HG02623 (cell line): ENCODE data around the gene SPEF2.
"Not testable (repeated sequence)": the region's sequence is repeated elsewhere in the genome, so short reads cannot be mapped to it uniquely, and the experiment has no call there.

Experiments used
- ATAC-seq: cut with Tn5 transposase; IDR thresholded peaks from one replicate; pipeline ENCODE4 v1.9.1; 2021; ENCODE audit warnings: moderate library complexity; ENCODE audit not compliant: unreplicated experiment

SPEF2 gene

DNA sequence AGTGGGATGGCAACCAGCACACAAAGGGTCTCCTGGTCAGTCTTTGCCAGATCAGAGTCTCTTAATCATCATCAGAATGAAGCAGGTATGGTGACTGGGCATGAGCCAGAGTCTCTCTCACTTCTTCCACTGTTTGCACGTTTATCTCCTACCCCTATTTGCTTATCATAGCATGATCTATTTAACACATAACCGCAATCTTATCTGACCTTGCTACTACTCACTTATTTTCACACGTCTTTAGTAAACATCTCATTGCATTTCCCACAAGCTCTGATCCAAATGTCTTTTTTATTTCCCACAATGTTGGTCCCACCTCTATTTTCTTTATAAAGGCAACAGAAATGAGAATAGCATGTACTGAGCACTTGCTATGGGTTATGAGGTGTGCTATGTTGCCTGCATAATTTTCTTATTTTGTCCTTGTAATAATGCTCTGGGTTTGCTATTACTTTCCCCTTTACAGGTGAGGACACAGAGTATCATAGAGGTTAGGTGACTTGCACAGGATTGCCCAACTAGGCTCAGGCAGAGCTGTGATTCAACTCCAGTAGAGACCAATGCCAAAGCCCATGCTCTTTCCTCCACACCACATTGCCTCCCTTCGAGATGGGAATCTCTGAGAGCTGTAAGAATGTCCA, 199.3 kb downstream of the SPEF2 start:
- ATAC-seq: no peak

DNA sequence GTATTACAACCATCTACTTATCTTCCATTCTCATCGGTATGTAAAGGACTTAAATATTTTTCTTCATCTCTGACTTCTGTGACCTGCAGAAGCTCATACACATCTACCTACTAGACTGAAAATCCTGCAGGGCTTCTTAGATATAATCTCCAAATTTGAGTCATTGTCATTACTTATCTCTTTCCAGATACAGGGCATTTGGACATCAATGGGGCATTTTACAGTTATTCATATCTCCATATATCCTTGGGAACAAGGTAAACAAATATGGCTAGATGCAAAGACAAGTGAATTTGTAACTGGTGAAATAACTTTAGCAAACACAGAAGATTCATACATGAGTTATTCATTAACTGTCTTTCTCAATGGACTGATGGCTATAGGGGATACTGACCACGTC, 201.4 kb downstream of the SPEF2 start:
- no peak for ATAC-seq

DNA sequence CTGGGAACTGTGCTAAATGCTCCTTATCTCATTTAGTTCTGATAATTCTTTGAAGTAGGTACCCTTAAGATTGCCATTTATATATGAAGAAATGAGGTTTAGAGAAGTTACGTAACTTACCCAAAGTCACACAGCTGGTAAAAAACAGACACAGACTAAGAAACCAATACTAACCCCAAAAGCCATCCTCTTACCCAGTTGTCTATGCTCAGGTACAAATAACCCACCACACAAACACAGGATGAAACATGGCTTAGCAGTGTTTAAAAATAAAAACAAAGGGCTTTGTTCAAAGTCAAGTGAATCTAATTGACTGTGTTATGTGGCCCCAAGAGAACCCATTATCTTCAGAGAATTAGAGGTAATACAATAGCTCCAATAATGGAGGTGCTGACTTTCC, 202.0 kb downstream of the SPEF2 start:
- ATAC-seq: no peak

DNA sequence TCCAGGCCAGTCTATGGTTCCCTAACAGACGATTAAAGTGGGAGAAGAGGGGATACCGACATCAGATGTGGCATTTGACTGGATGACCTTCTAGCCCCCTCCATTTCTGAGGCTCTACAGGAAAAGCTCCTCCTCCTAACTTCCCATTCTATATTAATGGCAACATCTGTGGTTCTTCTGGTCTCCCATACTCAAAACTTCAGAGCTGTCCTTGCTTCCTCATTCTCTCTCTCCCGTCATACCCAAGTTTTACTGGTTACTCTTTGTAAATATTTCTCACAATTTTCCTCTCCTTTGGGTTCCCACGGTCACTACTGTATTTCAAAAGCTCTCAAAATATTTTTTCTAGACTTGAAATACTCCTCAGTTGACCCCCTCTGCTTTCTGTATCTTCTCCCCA, 203.1 kb downstream of the SPEF2 start:
- ATAC-seq: no peak

DNA sequence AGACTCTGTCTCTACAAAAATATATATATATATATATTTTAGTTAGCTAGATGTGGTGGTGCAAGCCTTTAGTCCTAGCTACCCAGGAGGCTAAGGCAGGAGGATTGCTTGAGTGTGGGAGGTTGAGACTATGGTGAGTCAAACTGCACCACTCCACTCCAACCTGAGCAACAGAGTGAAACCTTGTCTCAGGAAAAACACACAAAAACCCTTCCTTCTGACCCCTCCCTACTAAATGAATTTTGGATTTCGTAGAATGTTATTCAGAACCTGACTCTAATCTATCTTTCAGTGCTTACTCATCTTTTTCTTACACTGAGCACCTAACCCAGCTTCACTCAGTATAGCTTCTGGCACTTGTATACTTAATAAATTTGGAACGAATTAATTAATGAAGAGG, 203.8 kb downstream of the SPEF2 start:
- ATAC-seq: no peak

DNA sequence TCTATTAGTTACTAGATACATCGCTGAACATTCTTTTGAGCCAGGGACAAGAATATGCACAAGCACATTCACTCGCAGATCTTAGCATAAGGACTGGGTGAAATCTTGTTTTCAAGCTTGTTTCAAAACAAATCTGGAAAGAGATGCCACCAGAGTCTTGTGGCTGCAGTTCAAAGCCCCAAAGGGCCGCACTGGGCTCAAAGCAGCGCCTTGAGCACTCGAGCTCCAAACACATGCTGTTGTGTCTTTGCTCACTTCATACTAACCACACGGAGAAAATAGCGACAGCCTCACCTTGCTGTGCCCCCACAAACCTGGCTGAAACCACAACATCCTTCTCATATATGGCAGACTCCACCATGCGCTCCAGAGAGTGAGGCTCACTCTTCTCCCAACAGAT, 204.8 kb downstream of the SPEF2 start:
- ATAC-seq: no peak

DNA sequence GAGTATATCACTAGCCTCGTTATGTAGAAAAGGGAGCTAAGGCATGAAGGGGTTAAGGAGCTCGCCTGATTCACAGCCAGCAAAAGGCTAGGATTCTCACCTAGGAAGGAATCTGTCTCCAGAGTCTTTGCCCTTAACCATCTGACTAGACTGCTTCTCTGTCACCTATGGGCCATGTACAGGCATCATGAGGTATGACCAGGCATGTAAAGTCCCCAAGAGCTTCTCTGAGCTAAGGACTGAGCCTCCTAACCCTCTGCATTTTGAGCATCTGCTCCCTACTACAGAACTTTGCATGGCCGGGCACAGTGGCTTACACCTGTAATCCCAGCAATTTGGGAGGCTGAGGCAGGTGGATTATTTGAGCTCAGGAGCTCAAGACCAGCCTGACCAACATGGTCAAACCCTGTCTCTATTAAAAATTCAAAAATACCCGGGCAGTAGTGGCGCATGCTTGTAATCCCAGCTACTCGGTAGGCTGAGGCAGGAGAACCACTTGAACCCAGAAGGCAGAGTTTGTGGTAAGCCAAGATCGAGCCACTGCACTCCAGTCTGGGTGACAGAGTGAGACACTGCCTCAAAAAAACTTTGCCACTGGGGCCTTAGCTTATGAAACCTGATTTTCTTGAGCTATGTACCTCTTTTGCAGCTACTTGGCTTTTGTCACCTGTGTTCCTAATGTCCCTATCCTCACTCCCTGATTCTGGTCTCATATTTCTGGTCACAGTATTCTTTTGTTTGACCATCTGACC, 205.9 kb downstream of the SPEF2 start:
- no peak for ATAC-seq

DNA sequence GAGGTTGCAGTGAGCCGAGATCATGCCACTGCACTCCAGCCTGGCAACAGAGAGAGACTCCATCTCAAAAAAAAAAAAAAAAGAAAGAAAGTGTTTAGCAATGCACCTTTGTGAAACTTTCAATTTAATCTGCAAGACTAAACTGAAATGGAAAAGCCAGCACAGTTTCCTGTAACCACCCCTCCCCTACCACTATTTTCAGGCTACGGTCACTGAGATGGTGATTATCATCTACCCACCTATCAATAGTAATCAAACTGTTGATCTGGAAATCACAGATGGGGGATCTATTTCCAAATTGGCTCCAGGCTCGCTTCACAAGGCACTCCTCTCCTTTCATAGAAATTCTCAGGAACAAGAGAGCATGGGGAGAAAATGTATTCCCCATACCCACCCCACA, 208.4 kb downstream of the SPEF2 start:
- no peak for ATAC-seq

DNA sequence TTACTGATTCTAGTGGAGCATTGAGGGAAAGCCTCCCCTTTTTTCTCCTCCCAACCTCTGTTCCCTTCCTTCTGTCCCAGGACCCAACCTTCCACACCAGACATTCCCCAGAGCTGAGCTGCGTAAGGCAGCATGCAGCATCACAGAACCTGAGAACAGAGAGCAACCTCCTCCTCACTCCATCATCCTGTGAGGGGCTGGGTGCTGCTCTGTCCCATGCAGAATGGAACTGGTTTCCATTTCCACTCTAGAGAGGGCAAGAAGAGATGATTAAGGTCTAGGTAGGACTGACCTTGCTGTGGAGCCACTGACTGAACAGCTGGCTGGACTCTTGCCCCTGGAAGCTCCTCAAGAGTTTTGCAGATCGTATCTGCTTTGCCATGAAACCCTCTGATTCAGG, 208.9 kb downstream of the SPEF2 start:
- no peak for ATAC-seq

DNA sequence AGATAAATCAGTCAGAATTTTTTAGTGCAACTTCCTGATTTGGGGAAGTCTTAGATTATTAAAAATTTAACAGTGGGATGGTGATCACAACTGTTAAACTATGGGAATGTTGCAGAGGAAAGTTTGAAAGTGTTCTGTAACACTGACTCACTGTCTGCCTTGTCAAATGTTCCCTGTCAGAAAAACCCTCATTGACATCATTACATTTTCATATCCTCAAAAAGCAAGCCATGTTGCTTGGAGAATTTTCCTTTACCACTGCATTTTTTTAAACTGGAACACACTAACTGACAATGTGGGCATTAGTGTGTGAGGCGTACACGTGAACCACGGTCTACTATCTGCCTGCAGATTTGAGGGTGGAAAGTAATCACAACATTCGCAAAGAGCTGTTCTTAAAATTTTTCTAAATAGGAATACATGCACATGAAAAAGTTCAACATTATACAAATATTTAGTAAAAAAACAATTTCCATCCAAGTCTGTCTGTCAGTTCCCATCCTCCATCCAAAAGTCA, 210.5 kb downstream of the SPEF2 start:
- ATAC-seq: no peak

DNA sequence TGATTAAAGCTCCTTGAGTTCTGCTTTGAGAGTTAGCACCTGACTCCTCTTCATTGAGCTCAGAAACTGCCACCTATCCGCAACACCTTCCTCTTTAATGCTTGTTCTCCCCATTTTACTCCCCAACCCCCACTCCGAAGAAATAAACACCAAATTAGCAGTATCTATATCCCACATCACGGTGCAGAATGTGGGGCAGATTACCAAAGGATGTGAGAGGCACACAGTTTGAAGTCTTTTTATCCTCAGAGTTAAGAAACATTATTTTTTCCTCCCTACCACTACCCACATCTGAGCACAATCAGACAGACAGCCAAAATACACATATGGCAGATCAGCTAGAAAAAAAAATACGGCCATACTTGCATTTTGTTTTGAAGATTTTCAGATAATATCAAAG, 212.9 kb downstream of the SPEF2 start:
- ATAC-seq: no peak

DNA sequence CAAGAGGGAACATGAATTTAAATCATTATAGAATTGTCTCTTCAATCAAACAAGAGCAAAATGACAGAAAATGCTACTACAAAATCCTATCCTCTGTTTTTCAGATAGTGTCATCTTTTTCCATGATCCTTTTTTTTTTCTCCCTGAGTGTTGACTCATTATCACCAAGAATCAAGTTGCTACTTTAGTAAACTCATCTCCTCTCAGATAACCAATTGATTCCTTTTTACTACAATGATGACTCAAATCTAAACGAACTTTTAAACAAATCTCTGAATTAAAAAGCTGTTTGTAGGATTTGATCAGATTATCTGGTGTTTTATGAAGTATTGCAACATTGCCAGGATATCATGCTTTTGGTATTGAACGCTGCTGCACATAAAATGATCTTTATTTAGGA, 215.1 kb downstream of the SPEF2 start:
- ATAC-seq: no peak

DNA sequence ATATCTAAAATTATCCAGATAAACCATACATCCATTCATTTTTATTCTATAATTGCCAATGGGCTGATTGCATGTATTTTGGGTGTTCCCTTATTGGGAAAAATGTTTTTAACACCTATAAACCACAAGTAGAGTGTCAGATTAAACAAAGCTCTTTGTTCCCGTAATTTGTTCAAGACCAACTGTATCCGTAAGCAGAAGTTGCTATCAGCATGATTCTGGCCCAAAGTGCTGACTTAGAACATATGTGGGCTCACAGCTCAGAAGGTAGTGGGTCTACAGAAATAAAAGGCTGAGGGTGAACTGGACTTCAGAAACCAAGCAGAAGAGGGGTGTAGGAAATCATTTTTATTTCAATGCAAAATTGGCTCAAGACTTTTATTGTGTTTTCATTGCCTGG, 215.6 kb downstream of the SPEF2 start:
- no peak for ATAC-seq

DNA sequence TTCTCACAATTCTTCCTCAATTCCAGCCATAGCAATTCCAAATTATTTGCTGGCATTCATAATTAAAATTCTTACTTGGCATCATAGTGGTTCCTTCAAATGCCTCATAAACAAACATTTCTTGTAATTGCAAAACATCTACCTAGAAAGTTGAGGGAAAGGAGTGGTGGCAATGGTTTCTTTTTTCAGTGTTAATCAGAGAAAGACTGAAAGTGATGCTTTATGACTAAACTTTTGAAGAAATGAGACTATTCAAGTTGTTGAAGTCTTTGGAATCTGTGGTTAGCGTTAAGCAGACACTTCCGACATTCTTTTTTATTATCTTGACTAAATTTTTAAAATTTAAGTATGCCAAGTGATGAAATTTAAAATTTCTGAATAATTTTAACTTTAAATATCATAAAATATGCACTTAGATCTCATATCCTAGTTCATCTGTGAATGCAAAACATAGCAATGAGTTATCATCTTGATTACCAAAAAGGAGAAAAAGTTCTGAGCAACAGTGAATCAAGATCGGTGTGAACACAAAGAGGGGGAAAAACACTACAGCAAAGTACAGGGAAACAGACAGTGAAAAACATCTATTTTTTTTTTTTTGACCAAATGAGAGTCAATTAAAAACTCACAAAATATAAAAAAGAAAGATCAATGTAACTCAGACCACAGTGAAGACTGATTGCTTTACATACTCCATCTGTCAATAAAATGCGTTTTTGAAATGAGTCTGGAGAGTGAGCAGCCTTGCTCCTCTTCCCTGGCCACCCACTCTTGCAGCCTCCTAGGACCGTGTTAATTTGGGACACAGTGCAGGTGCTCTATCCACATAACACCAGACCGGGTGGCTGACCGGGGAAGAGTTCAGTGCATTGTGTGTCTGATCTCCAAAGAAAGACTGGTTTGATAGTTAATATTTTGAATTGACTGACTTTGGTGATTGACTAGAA, 218.4 kb downstream of the SPEF2 start:
- no peak for ATAC-seq

DNA sequence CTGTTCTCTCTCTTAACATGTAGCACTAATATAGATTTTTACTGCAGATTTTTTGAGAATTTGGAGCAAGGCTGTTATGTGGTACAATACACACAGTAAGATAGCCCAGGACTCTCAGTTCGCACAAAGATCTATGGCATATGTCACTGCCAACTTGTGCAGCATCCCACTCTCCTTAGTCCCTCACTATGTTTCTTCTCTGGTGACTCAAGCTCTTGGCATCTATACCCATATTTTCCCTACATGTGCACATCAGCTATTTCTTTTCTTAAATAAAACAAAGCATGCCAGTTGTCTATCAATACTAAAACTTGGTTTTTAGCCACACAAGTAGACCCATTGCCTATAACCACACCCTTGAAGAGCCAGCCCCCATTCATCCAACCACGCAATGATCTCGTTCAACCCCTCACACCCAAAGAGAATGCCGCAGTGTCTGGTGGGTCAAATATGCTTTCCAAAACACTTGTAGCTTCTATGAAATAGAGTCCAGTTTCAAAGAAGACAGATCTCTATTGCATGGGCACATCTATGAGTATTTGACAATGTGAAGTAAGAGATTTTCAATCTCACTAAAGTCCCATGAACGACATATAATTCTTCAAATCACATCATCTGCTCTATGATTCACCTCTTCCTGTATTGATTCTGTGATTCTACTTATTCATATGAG, 220.8 kb downstream of the SPEF2 start:
- no peak for ATAC-seq

DNA sequence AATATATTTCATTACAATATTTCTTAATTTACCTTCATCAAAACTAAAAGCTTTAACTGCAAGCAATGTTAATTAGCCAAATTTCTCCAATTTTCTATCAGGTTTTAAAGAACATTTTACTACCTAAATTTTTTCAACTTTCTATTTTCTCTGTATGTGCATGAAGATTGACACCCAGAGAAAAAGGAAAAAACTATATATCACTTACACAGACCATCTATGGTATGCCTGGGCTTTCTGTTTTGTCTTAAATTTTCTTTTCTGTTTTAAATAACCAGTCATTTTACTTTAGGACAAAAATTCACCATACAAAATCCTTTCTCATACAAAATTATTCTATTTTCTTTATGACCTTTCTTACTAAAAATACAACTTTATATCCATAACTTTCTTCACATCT, 225.2 kb downstream of the SPEF2 start:
- ATAC-seq: no peak

DNA sequence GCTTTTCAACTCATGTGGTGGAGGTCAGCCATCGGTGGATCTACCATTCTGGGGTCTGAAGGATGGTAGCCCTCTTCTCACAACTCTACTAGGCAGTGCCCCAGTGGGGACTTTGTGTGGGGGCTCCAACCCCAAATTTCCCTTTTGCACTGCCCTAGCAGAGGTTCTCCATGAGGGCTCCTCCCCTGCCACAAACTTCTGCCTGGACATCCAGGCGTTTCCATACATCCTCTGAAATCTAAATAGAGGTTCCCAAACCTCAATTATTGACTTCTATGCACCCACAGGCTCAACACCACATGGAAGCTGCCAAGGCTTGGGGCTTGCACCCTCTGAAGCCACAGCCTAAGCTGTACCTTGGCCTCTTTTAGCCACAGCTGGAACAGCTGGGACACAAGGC, 227.8 kb downstream of the SPEF2 start:
- not testable (repeated sequence) for ATAC-seq

DNA sequence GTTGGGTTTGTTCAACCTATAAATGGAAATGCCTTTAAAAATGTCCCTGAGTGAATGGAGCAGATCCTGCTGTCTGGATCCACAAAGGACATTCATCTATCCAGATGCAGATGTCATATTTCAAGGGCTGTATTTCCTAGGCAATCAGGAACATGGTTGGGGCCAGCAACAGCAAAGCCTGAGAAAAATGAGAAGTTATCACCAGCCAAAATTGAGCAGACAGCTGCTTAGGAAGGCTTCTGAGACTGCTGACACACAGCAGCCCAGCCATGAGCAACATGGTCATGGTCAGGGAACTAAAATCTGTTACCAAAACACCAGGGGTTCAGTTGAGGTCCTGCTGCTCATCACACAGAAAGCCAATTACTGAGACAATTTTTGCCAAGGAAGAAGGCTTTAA, 229.8 kb downstream of the SPEF2 start:
- no peak for ATAC-seq

DNA sequence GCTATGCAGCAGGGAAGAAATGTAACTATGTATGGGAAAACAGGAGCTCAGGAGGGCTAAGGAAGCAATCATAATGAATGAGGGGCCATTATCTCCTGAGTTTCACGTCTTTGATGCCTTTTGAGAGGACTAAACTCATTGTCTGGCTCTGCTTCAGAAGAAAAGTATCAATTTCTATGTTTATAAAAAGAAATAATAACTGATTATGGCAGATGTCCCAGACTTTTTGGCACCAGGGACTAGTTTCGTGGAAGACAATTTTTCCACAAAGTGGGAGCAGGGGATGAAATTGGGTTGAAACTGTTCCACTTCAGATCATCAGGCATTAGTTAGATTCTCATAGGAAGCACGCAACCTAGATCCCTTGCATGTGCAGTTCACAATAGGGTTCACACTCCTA, 230.3 kb downstream of the SPEF2 start:
- no peak for ATAC-seq

DNA sequence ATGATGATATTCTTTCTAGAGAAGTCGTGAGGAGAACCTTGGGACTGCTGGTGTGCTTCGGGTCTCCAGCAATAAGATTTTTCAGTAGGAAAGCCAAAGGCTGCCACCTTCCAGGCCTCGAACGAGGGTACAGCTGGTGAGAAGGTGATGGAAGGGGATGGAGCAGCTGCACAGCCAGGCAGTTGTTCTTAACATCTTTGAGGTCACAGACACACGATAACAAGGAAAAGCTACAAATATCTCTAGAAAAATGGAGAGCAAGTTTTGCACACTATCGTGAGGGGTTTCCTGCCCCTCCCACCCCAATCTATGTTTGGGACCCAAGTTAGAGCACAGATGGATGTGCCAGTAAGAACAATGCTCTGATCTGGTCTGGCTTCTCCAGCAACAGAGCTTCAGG, 232.2 kb downstream of the SPEF2 start:
- no peak for ATAC-seq
